ENCODE measurements around the gene TSR3. TPM values are rescaled to one million over a fixed set of nuclear protein-coding genes. Genes with fewer than 3 reads are reported as not detected.
A peak's percentile ranks its signal among the peaks of the same experiment; 100 is the strongest.

The TSR3 gene
- total and polyA plus RNA-seq, 11 donors, result 46.3 to 108 (median 60.0) TPM

- ATAC-seq, result peak; percentile 93 to 98 (median 96)
- intact Hi-C loops (cut with DNase I), result no loop called here
- WGBS, 4 donors, result 13 to 30% (median 24%) methylated on average over 38 to 49 of the region's 49 CpGs
Observed at GRCh38 chr16:1342526-1343427, 8.9 kb downstream of the TSR3 start.

GRCh38 chr16:1341495-1342420 is 9.9 kb downstream of the TSR3 start:
- no peak for ATAC-seq

More at GRCh38 chr16:1342526-1343427, 8.9 kb downstream of the TSR3 start:
- peak; percentile 88 to 95 (median 92) for DNase-seq
- Histone ChIP-seq H3K4me1 (peaks cover 0 to 17% (median 5%) of the 10 kb centered on the region in 12 donors), H3K27ac (no peak overlapping the region), H3K4me3 (peak overlapping the region in 10 of 12 donors; percentile 24 to 46 (median 34)), H3K9me3 (no peaks in the 10 kb centered on the region), H3K27me3 (no peaks in the 10 kb centered on the region), H3K36me3 (peaks cover 0 to 6% (median 0%) of the 10 kb centered on the region in 9 donors)
- TF ChIP-seq CTCF (IDR thresholded peaks at IDR 0.05) (no peak), POLR2A (IDR thresholded peaks at IDR 0.05) (no peak)

GRCh38 chr16:1340730-1341494 is 10.8 kb downstream of the TSR3 start:
- no peak overlapping the region for H3K27ac ChIP-seq
- DNase-seq (no peak), ATAC-seq (no peak)
- intact Hi-C loops (cut with DNase I), result no loop called here
- H3K4me1 ChIP-seq, result peaks cover 0 to 17% (median 5%) of the 10 kb centered on the region in 12 donors
- H3K4me3 ChIP-seq, result no peak overlapping the region
- TF ChIP-seq POLR2A (IDR thresholded peaks at IDR 0.05) (no peak), CTCF (IDR thresholded peaks at IDR 0.05) (no peak)
- no peaks in the 10 kb centered on the region for H3K27me3 ChIP-seq
- no peaks in the 10 kb centered on the region for H3K36me3 ChIP-seq
- 87 to 88% (median 88%) methylated on average over 10 to 36 of the region's 36 CpGs for WGBS, 4 donors
- H3K9me3 ChIP-seq, result no peaks in the 10 kb centered on the region

More at GRCh38 chr16:1341495-1342420, 9.9 kb downstream of the TSR3 start:
- Histone ChIP-seq H3K36me3 (no peaks in the 10 kb centered on the region), H3K4me3 (no peak overlapping the region), H3K4me1 (peaks cover 0 to 17% (median 5%) of the 10 kb centered on the region in 12 donors), H3K9me3 (no peaks in the 10 kb centered on the region), H3K27ac (no peak overlapping the region), H3K27me3 (no peaks in the 10 kb centered on the region)
- intact Hi-C loops (cut with DNase I), result no loop called here
- WGBS, 4 donors, result 90 to 94% (median 91%) methylated on average over 20 to 39 of the region's 39 CpGs
- DNase-seq, result no peak
- no peak for TF ChIP-seq CTCF (IDR thresholded peaks at IDR 0.05)
- TF ChIP-seq POLR2A (IDR thresholded peaks at IDR 0.05), result no peak

All from heart left ventricle (tissue), 16 donors.